Neuronal stem cell (in vitro differentiated cells): ENCODE results near the gene TLE3.
A peak's percentile ranks its signal among the peaks of the same experiment; 100 is the strongest.

Experiments used
- DNase-seq: peaks from one replicate; pipeline ENCODE4 v3.0.0-alpha.2; 2013; ENCODE audit warnings: low spot score
- H2AFZ ChIP-seq: one replicate; pipeline ENCODE4 v1.6.1; 2013; ENCODE audit warnings: mild to moderate bottlenecking, low read length, inconsistent platforms
- H2AK5ac ChIP-seq: 2 replicates; pipeline ENCODE4 v1.6.1; 2013; ENCODE audit warnings: low read depth, mild to moderate bottlenecking, inconsistent platforms, low read length, moderate library complexity, mixed read lengths
- H2BK120ac ChIP-seq: 2 replicates; pipeline ENCODE4 v1.6.1; 2013; ENCODE audit warnings: low read depth, mild to moderate bottlenecking, inconsistent platforms, low read length, moderate library complexity, mixed read lengths
- H2BK12ac ChIP-seq: one replicate; pipeline ENCODE4 v1.6.1; 2013; ENCODE audit warnings: low read length, inconsistent platforms
- H2BK15ac ChIP-seq: 2 replicates; pipeline ENCODE4 v1.6.1; 2013; ENCODE audit warnings: mild to moderate bottlenecking, low read length, inconsistent platforms, mixed read lengths
- H2BK5ac ChIP-seq: one replicate; pipeline ENCODE4 v1.6.1; 2013; ENCODE audit warnings: inconsistent platforms, mild to moderate bottlenecking, low read length, moderate library complexity
- H3K14ac ChIP-seq: one replicate; pipeline ENCODE4 v1.6.1; 2013; ENCODE audit warnings: low read length, inconsistent platforms
- H3K18ac ChIP-seq: 2 replicates; pipeline ENCODE4 v1.6.1; 2013; ENCODE audit warnings: low read length, inconsistent platforms
- H3K23ac ChIP-seq: 2 replicates; pipeline ENCODE4 v1.6.1; 2013; ENCODE audit warnings: low read depth, mild to moderate bottlenecking, mixed read lengths, low read length, inconsistent platforms; ENCODE audit not compliant: poor library complexity
- H3K27ac ChIP-seq: replicated peaks from 3 replicates; pipeline ENCODE4 v1.5.1; 2013; ENCODE audit warnings: low read length, inconsistent platforms
- H3K27me3 ChIP-seq, 3 experiments: 2 replicates each; pipeline ENCODE4 v1.6.1; 2013; ENCODE audit warnings: low read length in 3 of 3, mild to moderate bottlenecking in 2 of 3, inconsistent platforms in 1 of 3, low read depth in 1 of 3, mixed read lengths in 1 of 3, moderate library complexity in 1 of 3; ENCODE audit not compliant: control insufficient read depth in 3 of 3, insufficient read depth in 3 of 3
- H3K36me3 ChIP-seq, 2 donors: replicated peaks in 1 of 2; 2 replicates each; pipeline ENCODE4 v1.6.1; 2013; ENCODE audit warnings: low read length in 2 of 2; ENCODE audit not compliant: control insufficient read depth in 2 of 2, insufficient read depth in 2 of 2
- H3K4ac ChIP-seq: 2 replicates; pipeline ENCODE4 v1.6.1; 2013; ENCODE audit warnings: inconsistent platforms, mild to moderate bottlenecking, low read length, moderate library complexity
- H3K4me1 ChIP-seq, 2 donors: 1 replicate in 1 of 2; 2 replicates in 1 of 2; pipeline ENCODE4 v1.6.1; 2013; ENCODE audit warnings: low read length in 2 of 2, low read depth in 1 of 2; ENCODE audit not compliant: control insufficient read depth in 2 of 2, insufficient read depth in 1 of 2
- H3K4me2 ChIP-seq: one replicate; pipeline ENCODE4 v1.6.1; 2013; ENCODE audit warnings: mild to moderate bottlenecking, low read length, inconsistent platforms; ENCODE audit not compliant: insufficient read depth, poor library complexity, severe bottlenecking
- H3K4me3 ChIP-seq, 2 donors: 2 replicates each; pipeline ENCODE4 v1.5.1; 2013; ENCODE audit warnings: low read length in 2 of 2, mild to moderate bottlenecking in 2 of 2, inconsistent platforms in 1 of 2, moderate library complexity in 1 of 2
- H3K79me1 ChIP-seq: one replicate; pipeline ENCODE4 v1.6.1; 2013; ENCODE audit warnings: low read depth, mild to moderate bottlenecking, inconsistent platforms, low read length, moderate library complexity
- H3K9ac ChIP-seq: one replicate; pipeline ENCODE4 v1.6.1; 2013; ENCODE audit warnings: mild to moderate bottlenecking, low read depth, low read length, inconsistent platforms; ENCODE audit not compliant: poor library complexity
- H3K9me3 ChIP-seq, 2 donors: replicated peaks in 1 of 2; 2 replicates each; pipeline versions ENCODE3 to v1.6.1; 2013; ENCODE audit warnings: low read length in 2 of 2, mild to moderate bottlenecking in 2 of 2, inconsistent platforms in 1 of 2, low read depth in 1 of 2, mixed read lengths in 1 of 2, moderate library complexity in 1 of 2; ENCODE audit not compliant: control insufficient read depth in 2 of 2, insufficient read depth in 1 of 2
- H4K8ac ChIP-seq: one replicate; pipeline ENCODE4 v1.6.1; 2013; ENCODE audit warnings: low read depth, mild to moderate bottlenecking, inconsistent platforms, low read length, moderate library complexity
- H4K91ac ChIP-seq: one replicate; pipeline ENCODE4 v1.6.1; 2013; ENCODE audit warnings: low read length, low read depth, mild to moderate bottlenecking, inconsistent platforms; ENCODE audit not compliant: poor library complexity
- WGBS, 2 donors: extraction: QIAGEN DNeasy Blood & Tissue Kit; methylation state at CpG; one replicate each; pipeline ENCODE4 v1.1.7; 2013; ENCODE audit warnings: missing lambda C conversion rate in 2 of 2, mixed read lengths in 1 of 2; ENCODE audit not compliant: insufficient read length in 2 of 2, insufficient replicate concordance in 1 of 2; ENCODE audit errors: extremely low coverage in 2 of 2; 5-methylcytosine and 5-hydroxymethylcytosine counted together

TLE3 gene

GRCh38 chr15:70058642-70059360 is 38.9 kb downstream of the TLE3 start:
- Histone ChIP-seq H2BK120ac (peak overlapping the region; percentile 32), H3K4me2 (no peak overlapping the region), H2AFZ (no peak overlapping the region), H3K27ac (no peak overlapping the region), H3K18ac (no peak overlapping the region), H2BK5ac (no peak overlapping the region), H2AK5ac (no peak overlapping the region), H3K9me3 (no peaks in the 10 kb centered on the region), H2BK12ac (no peak overlapping the region), H3K4me3 (no peak overlapping the region), H3K4me1 (peaks cover 3 to 17% of the 10 kb centered on the region in 2 donors), H4K91ac (no peak overlapping the region), H3K14ac (no peak overlapping the region), H3K79me1 (peaks cover 7% of the 10 kb centered on the region), H3K23ac (peak overlapping the region; percentile 40), H3K9ac (no peak overlapping the region), H3K27me3 (no peaks in the 10 kb centered on the region), H4K8ac (no peak overlapping the region), H2BK15ac (no peak overlapping the region), H3K36me3 (peaks cover 61 to 97% of the 10 kb centered on the region in 2 donors), H3K4ac (no peak overlapping the region)
- WGBS, 2 donors = no CpG with 5 or more reads among the region's 11 CpGs
- DNase-seq = no peak

GRCh38 chr15:70057931-70058641 is 39.6 kb downstream of the TLE3 start:
- no CpG with 5 or more reads among the region's 21 CpGs for WGBS, 2 donors
- no peak overlapping the region for H2BK12ac ChIP-seq
- no peak overlapping the region for H2BK120ac ChIP-seq
- H3K27me3 ChIP-seq = no peaks in the 10 kb centered on the region
- H3K4me2 ChIP-seq = no peak overlapping the region
- H3K36me3 ChIP-seq = peaks cover 68 to 97% of the 10 kb centered on the region in 2 donors
- H3K4me3 ChIP-seq = no peak overlapping the region
- no peak overlapping the region for H2BK5ac ChIP-seq
- no peak overlapping the region for H3K4ac ChIP-seq
- no peak overlapping the region for H3K9ac ChIP-seq
- no peak for DNase-seq
- peaks cover 3 to 10% of the 10 kb centered on the region in 2 donors for H3K4me1 ChIP-seq
- peak overlapping the region; percentile 32 for H4K91ac ChIP-seq
- H2BK15ac ChIP-seq = no peak overlapping the region
- no peak overlapping the region for H3K27ac ChIP-seq
- no peak overlapping the region for H4K8ac ChIP-seq
- no peak overlapping the region for H3K14ac ChIP-seq
- H3K23ac ChIP-seq = peak overlapping the region; percentile 40
- no peak overlapping the region for H3K18ac ChIP-seq
- no peak overlapping the region for H2AFZ ChIP-seq
- peaks cover 7% of the 10 kb centered on the region for H3K79me1 ChIP-seq
- H3K9me3 ChIP-seq = no peaks in the 10 kb centered on the region
- no peak overlapping the region for H2AK5ac ChIP-seq

- no peak for DNase-seq
- Histone ChIP-seq H4K91ac (no peak overlapping the region), H3K4me3 (no peak overlapping the region), H2BK120ac (no peak overlapping the region), H3K14ac (no peak overlapping the region), H3K36me3 (peaks cover 74 to 99% of the 10 kb centered on the region in 2 donors), H3K9me3 (no peaks in the 10 kb centered on the region), H2BK15ac (no peak overlapping the region), H2AK5ac (no peak overlapping the region), H3K9ac (peak overlapping the region; percentile 35), H3K18ac (peak overlapping the region; percentile 35), H3K27me3 (no peaks in the 10 kb centered on the region), H3K4me2 (no peak overlapping the region), H2BK5ac (no peak overlapping the region), H3K79me1 (peaks cover 7% of the 10 kb centered on the region), H3K23ac (no peak overlapping the region), H3K4ac (no peak overlapping the region), H2BK12ac (no peak overlapping the region), H2AFZ (no peak overlapping the region), H3K27ac (no peak overlapping the region), H4K8ac (no peak overlapping the region), H3K4me1 (peaks cover 1 to 3% of the 10 kb centered on the region in 2 donors)
- WGBS, 2 donors = no CpG with 5 or more reads among the region's 9 CpGs
Observed at GRCh38 chr15:70056091-70056680, 41.5 kb downstream of the TLE3 start.

- Histone ChIP-seq H3K23ac (no peak overlapping the region), H3K4me1 (peaks cover under 1 to 3% of the 10 kb centered on the region in 2 donors), H2BK5ac (no peak overlapping the region), H3K36me3 (peaks cover 77 to 99% of the 10 kb centered on the region in 2 donors), H4K8ac (no peak overlapping the region), H2AK5ac (peak overlapping the region; percentile 17), H2BK120ac (no peak overlapping the region), H3K4me3 (no peak overlapping the region), H4K91ac (no peak overlapping the region), H3K9ac (no peak overlapping the region), H3K27me3 (no peaks in the 10 kb centered on the region), H3K79me1 (peaks cover 7% of the 10 kb centered on the region), H2AFZ (no peak overlapping the region), H3K18ac (peak overlapping the region; percentile 35), H3K9me3 (no peaks in the 10 kb centered on the region), H3K27ac (no peak overlapping the region), H3K4ac (no peak overlapping the region), H2BK15ac (no peak overlapping the region), H3K4me2 (no peak overlapping the region), H3K14ac (no peak overlapping the region), H2BK12ac (no peak overlapping the region)
- no CpG with 5 or more reads among the region's 9 CpGs for WGBS, 2 donors
- no peak for DNase-seq
Observed at GRCh38 chr15:70055601-70056051, 42.1 kb downstream of the TLE3 start.
